ENCODE data around the gene LHFPL2.
A peak's percentile ranks its signal among the peaks of the same experiment; 100 is the strongest.

Gene LHFPL2

GRCh38 chr5:78644741-78645300 is 3.8 kb downstream of the LHFPL2 start:
- peaks cover 19% of the 10 kb centered on the region for H3K79me1 ChIP-seq (ENCODE audit: low read length)
- peaks cover 11% of the 10 kb centered on the region for H3K4me1 ChIP-seq (ENCODE audit: control insufficient read depth, low read depth, low read length)
- H3K18ac ChIP-seq (ENCODE audit: low read length) = peak overlapping the region; percentile 22
- WGBS (ENCODE audit: extremely low coverage, insufficient coverage, low lambda C conversion rate) = no CpG with 5 or more reads among the region's 2 CpGs
- H3K36me3 ChIP-seq (ENCODE audit: control insufficient read depth, insufficient read depth, low read length) = no peaks in the 10 kb centered on the region
- H4K5ac ChIP-seq (ENCODE audit: low read length) = no peak overlapping the region
- H2BK5ac ChIP-seq (ENCODE audit: low read length) = no peak overlapping the region
- no peak overlapping the region for H4K8ac ChIP-seq (ENCODE audit: low read depth, low read length)
- H2BK120ac ChIP-seq (ENCODE audit: low read depth, low read length) = no peak overlapping the region
- no peak overlapping the region for H3K4me3 ChIP-seq (ENCODE audit: low read length)
- H3K79me2 ChIP-seq (ENCODE audit: control insufficient read depth, insufficient read depth, low read length) = peaks cover 41% of the 10 kb centered on the region
- H2BK15ac ChIP-seq (replicated peaks; ENCODE audit: low read depth) = no peak overlapping the region
- DNase-seq = no peak
- H3K4me2 ChIP-seq (ENCODE audit: low read length) = no peak overlapping the region
- H3K4ac ChIP-seq (ENCODE audit: low read depth, low read length) = no peak overlapping the region
- H3K9ac ChIP-seq (ENCODE audit: low read length) = no peak overlapping the region
- H3K27me3 ChIP-seq (ENCODE audit: insufficient read depth, low read length, poor library complexity) = no peaks in the 10 kb centered on the region
- no peak overlapping the region for H3K56ac ChIP-seq (ENCODE audit: low read length)
- no peak overlapping the region for H3K27ac ChIP-seq (ENCODE audit: low read depth, low read length)
- no peak overlapping the region for H2AK5ac ChIP-seq (ENCODE audit: low read length)
- no peak overlapping the region for H3K23ac ChIP-seq (ENCODE audit: low read length)

GRCh38 chr5:78644129-78644528 is 4.4 kb downstream of the LHFPL2 start:
- Histone ChIP-seq H3K4me1 (ENCODE audit: control insufficient read depth, low read depth, low read length) (peaks cover 12% of the 10 kb centered on the region), H3K4ac (ENCODE audit: low read depth, low read length) (no peak overlapping the region), H3K27ac (ENCODE audit: low read depth, low read length) (no peak overlapping the region), H3K79me1 (ENCODE audit: low read length) (peaks cover 20% of the 10 kb centered on the region), H2AK5ac (ENCODE audit: low read length) (no peak overlapping the region), H2BK5ac (ENCODE audit: low read length) (no peak overlapping the region), H3K23ac (ENCODE audit: low read length) (no peak overlapping the region), H4K5ac (ENCODE audit: low read length) (no peak overlapping the region), H3K79me2 (ENCODE audit: control insufficient read depth, insufficient read depth, low read length) (peaks cover 44% of the 10 kb centered on the region), H3K56ac (ENCODE audit: low read length) (no peak overlapping the region), H2BK15ac (replicated peaks; ENCODE audit: low read depth) (no peak overlapping the region), H3K9ac (ENCODE audit: low read length) (no peak overlapping the region), H3K27me3 (ENCODE audit: insufficient read depth, low read length, poor library complexity) (no peaks in the 10 kb centered on the region), H3K4me2 (ENCODE audit: low read length) (no peak overlapping the region), H3K4me3 (ENCODE audit: low read length) (no peak overlapping the region), H2BK120ac (ENCODE audit: low read depth, low read length) (no peak overlapping the region), H3K36me3 (ENCODE audit: control insufficient read depth, insufficient read depth, low read length) (no peaks in the 10 kb centered on the region), H3K18ac (ENCODE audit: low read length) (no peak overlapping the region), H4K8ac (ENCODE audit: low read depth, low read length) (no peak overlapping the region)
- DNase-seq = no peak
- no CpG with 5 or more reads among the region's 3 CpGs for WGBS (ENCODE audit: extremely low coverage, insufficient coverage, low lambda C conversion rate)

- WGBS (ENCODE audit: extremely low coverage, insufficient coverage, low lambda C conversion rate) = no CpG with 5 or more reads among the region's 1 CpG
- H2BK5ac ChIP-seq (ENCODE audit: low read length) = no peak overlapping the region
Measured at GRCh38 chr5:78642701-78643100, 5.9 kb downstream of the LHFPL2 start.

GRCh38 chr5:78640662-78641474 is 7.7 kb downstream of the LHFPL2 start:
- DNase-seq = no peak
- Histone ChIP-seq H2AK5ac (ENCODE audit: low read length) (no peak overlapping the region), H2BK120ac (ENCODE audit: low read depth, low read length) (no peak overlapping the region), H2BK5ac (ENCODE audit: low read length) (no peak overlapping the region), H3K27ac (ENCODE audit: low read depth, low read length) (no peak overlapping the region), H2BK15ac (replicated peaks; ENCODE audit: low read depth) (no peak overlapping the region), H3K9ac (ENCODE audit: low read length) (no peak overlapping the region), H3K36me3 (ENCODE audit: control insufficient read depth, insufficient read depth, low read length) (no peaks in the 10 kb centered on the region), H3K4ac (ENCODE audit: low read depth, low read length) (no peak overlapping the region), H3K4me2 (ENCODE audit: low read length) (no peak overlapping the region), H3K27me3 (ENCODE audit: insufficient read depth, low read length, poor library complexity) (no peaks in the 10 kb centered on the region), H3K4me1 (ENCODE audit: control insufficient read depth, low read depth, low read length) (peaks cover 18% of the 10 kb centered on the region), H3K56ac (ENCODE audit: low read length) (no peak overlapping the region), H3K18ac (ENCODE audit: low read length) (no peak overlapping the region), H3K79me1 (ENCODE audit: low read length) (peaks cover 29% of the 10 kb centered on the region), H4K5ac (ENCODE audit: low read length) (no peak overlapping the region), H3K79me2 (ENCODE audit: control insufficient read depth, insufficient read depth, low read length) (peaks cover 56% of the 10 kb centered on the region), H4K8ac (ENCODE audit: low read depth, low read length) (no peak overlapping the region), H3K4me3 (ENCODE audit: low read length) (no peak overlapping the region), H3K23ac (ENCODE audit: low read length) (no peak overlapping the region)
- no CpG with 5 or more reads among the region's 3 CpGs for WGBS (ENCODE audit: extremely low coverage, insufficient coverage, low lambda C conversion rate)

More at GRCh38 chr5:78642701-78643100, 5.9 kb downstream of the LHFPL2 start:
- no peak overlapping the region for H3K18ac ChIP-seq (ENCODE audit: low read length)
- H3K79me1 ChIP-seq (ENCODE audit: low read length) = peaks cover 23% of the 10 kb centered on the region
- no peak overlapping the region for H2AK5ac ChIP-seq (ENCODE audit: low read length)
- H3K79me2 ChIP-seq (ENCODE audit: control insufficient read depth, insufficient read depth, low read length) = peaks cover 49% of the 10 kb centered on the region
- no peak overlapping the region for H3K27ac ChIP-seq (ENCODE audit: low read depth, low read length)
- no peak overlapping the region for H2BK15ac ChIP-seq (replicated peaks; ENCODE audit: low read depth)
- no peak overlapping the region for H3K4ac ChIP-seq (ENCODE audit: low read depth, low read length)
- peaks cover 15% of the 10 kb centered on the region for H3K4me1 ChIP-seq (ENCODE audit: control insufficient read depth, low read depth, low read length)
- H3K4me2 ChIP-seq (ENCODE audit: low read length) = no peak overlapping the region
- H4K5ac ChIP-seq (ENCODE audit: low read length) = no peak overlapping the region
- no peak overlapping the region for H3K23ac ChIP-seq (ENCODE audit: low read length)
- H3K56ac ChIP-seq (ENCODE audit: low read length) = no peak overlapping the region
- no peak overlapping the region for H4K8ac ChIP-seq (ENCODE audit: low read depth, low read length)
- H3K4me3 ChIP-seq (ENCODE audit: low read length) = no peak overlapping the region
- H3K36me3 ChIP-seq (ENCODE audit: control insufficient read depth, insufficient read depth, low read length) = no peaks in the 10 kb centered on the region
- no peak overlapping the region for H2BK120ac ChIP-seq (ENCODE audit: low read depth, low read length)
- no peaks in the 10 kb centered on the region for H3K27me3 ChIP-seq (ENCODE audit: insufficient read depth, low read length, poor library complexity)
- no peak overlapping the region for H3K9ac ChIP-seq (ENCODE audit: low read length)
- no peak for DNase-seq

- Histone ChIP-seq H3K4me3 (ENCODE audit: low read length) (no peak overlapping the region), H3K18ac (ENCODE audit: low read length) (no peak overlapping the region), H3K9ac (ENCODE audit: low read length) (no peak overlapping the region), H3K4ac (ENCODE audit: low read depth, low read length) (no peak overlapping the region), H3K4me2 (ENCODE audit: low read length) (no peak overlapping the region), H4K5ac (ENCODE audit: low read length) (no peak overlapping the region), H3K56ac (ENCODE audit: low read length) (no peak overlapping the region), H2BK15ac (replicated peaks; ENCODE audit: low read depth) (no peak overlapping the region), H3K4me1 (ENCODE audit: control insufficient read depth, low read depth, low read length) (peaks cover 18% of the 10 kb centered on the region), H3K23ac (ENCODE audit: low read length) (no peak overlapping the region), H3K36me3 (ENCODE audit: control insufficient read depth, insufficient read depth, low read length) (no peaks in the 10 kb centered on the region), H2BK120ac (ENCODE audit: low read depth, low read length) (no peak overlapping the region), H3K27me3 (ENCODE audit: insufficient read depth, low read length, poor library complexity) (no peaks in the 10 kb centered on the region), H3K79me2 (ENCODE audit: control insufficient read depth, insufficient read depth, low read length) (peaks cover 51% of the 10 kb centered on the region), H2AK5ac (ENCODE audit: low read length) (no peak overlapping the region), H4K8ac (ENCODE audit: low read depth, low read length) (no peak overlapping the region), H3K79me1 (ENCODE audit: low read length) (peaks cover 28% of the 10 kb centered on the region), H2BK5ac (ENCODE audit: low read length) (no peak overlapping the region), H3K27ac (ENCODE audit: low read depth, low read length) (no peak overlapping the region)
- no CpG with 5 or more reads among the region's 2 CpGs for WGBS (ENCODE audit: extremely low coverage, insufficient coverage, low lambda C conversion rate)
- no peak for DNase-seq
Measured at GRCh38 chr5:78639791-78640190, 8.8 kb downstream of the LHFPL2 start.
